Mucosa of descending colon (tissue), 3 donors: ENCODE results near the gene EVI5. TPM values are rescaled to one million over a fixed set of nuclear protein-coding genes. Genes with fewer than 3 reads are reported as not detected.

ENCODE experiments used
- ATAC-seq: fragments of 200-7000 bp; cut with Tn5 transposase; one replicate; pipeline ENCODE4 v1.9.1; 2020; ENCODE audit warnings: mild to moderate bottlenecking, moderate library complexity
- DNase-seq, 3 donors: peaks; one replicate each; pipeline ENCODE4 v3.0.0-alpha.2; 2020
- H3K36me3 ChIP-seq: fragments of 200-600 bp; one replicate; pipeline ENCODE4 v1.8.0; 2021; ENCODE audit warnings: low read depth, mild to moderate bottlenecking
- H3K4me1 ChIP-seq: fragments of 200-600 bp; one replicate; pipeline ENCODE4 v1.8.0; 2021; ENCODE audit warnings: low read depth, mild to moderate bottlenecking
- H3K4me3 ChIP-seq: fragments of 200-600 bp; one replicate; pipeline ENCODE4 v1.8.0; 2021; ENCODE audit warnings: mild to moderate bottlenecking
- H3K9me3 ChIP-seq: fragments of 200-600 bp; one replicate; pipeline ENCODE4 v1.8.0; 2021; ENCODE audit warnings: mild to moderate bottlenecking
- intact Hi-C, 2 donors: fragments of 100-400 bp; cut with DNase I in 1 of 2; cut with micrococcal nuclease in 1 of 2; formaldehyde crosslinking; loops; one replicate each; pipeline versions ENCODE4 v1.11.0 to v1.11.1; 2022; cut with DNase I, micrococcal nuclease
- total RNA-seq, 3 donors: library from RNA; stranded (reverse); fragmentation: NEBNext Ultra II Directional in 2 of 3; extraction: Animal tissue kit (Norgen Biotek cat#: 25700) in 2 of 3; gene quantifications; one replicate each; pipeline versions ENCODE4 v1.2.1 to v1.2.4, GENCODE V29; 2021 to 2023
- TF ChIP-seq, protein P1 (sequence below): fragments of 200-600 bp; IDR thresholded peaks from one replicate; pipeline ENCODE4 v1.8.0; 2022; ENCODE audit warnings: antibody characterized with exemption, mild to moderate bottlenecking
- donor health status: DM: no; HTN: no; CAD: no; lungs with moderate emphysema.
- donor health status: DM: no; HTN: no; CAD: no.
- donor health status: DM: no; HTN: yes; CAD: no.

EVI5 gene
- total RNA-seq, 3 donors from 2014 or later: 32.3 to 52.4 (median 33.5) TPM

DNA sequence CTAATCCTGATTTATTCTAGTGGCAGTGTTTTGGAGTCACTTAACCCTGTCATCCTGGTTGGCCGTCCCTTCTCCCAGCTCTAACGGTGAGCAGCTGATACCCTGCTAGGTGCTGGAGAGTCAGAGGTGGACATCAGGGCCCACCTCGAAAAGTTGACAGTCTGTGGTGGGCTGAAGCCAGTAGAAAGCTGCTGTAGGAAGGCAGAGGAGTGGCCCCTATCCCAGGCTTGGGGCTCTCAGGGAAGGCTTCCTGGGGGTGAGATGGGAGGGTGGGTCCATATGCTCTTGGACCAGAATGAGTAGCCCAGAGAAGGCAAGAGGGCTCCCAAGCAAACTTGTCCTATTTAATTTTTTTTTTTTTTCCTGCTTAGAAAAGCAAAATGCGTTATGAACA, 46.5 kb upstream of the EVI5 start:
- Histone ChIP-seq H3K4me1 (peaks cover 23% of the 10 kb centered on the region), H3K9me3 (no peaks in the 10 kb centered on the region), H3K36me3 (no peaks in the 10 kb centered on the region), H3K4me3 (no peak overlapping the region)
- ATAC-seq (no peak), DNase-seq (no peak)
- TF ChIP-seq, protein P1, sequence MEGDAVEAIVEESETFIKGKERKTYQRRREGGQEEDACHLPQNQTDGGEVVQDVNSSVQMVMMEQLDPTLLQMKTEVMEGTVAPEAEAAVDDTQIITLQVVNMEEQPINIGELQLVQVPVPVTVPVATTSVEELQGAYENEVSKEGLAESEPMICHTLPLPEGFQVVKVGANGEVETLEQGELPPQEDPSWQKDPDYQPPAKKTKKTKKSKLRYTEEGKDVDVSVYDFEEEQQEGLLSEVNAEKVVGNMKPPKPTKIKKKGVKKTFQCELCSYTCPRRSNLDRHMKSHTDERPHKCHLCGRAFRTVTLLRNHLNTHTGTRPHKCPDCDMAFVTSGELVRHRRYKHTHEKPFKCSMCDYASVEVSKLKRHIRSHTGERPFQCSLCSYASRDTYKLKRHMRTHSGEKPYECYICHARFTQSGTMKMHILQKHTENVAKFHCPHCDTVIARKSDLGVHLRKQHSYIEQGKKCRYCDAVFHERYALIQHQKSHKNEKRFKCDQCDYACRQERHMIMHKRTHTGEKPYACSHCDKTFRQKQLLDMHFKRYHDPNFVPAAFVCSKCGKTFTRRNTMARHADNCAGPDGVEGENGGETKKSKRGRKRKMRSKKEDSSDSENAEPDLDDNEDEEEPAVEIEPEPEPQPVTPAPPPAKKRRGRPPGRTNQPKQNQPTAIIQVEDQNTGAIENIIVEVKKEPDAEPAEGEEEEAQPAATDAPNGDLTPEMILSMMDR: no peak
- intact Hi-C loops: no loop called here

DNA sequence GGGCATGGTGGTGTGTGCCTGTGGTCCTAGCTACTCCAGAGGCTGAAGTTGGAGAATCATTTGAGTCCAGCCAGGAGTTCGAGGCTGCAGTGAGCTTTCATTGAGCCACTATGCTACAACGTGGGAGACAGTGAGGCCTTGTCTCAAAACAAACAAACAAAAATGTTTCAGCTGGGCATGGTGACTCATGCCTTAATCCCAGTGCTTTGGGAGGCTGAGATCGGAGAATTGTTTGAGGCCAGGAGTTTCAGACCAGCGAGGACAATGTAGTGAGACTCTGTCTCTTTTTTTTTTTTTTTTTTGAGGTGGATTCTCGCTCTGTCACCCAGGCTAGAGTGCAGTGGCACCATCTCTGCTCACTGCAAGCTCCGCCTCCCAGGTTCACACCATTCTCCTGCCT, 41.9 kb upstream of the EVI5 start:
- H3K9me3 ChIP-seq: no peaks in the 10 kb centered on the region
- no peaks in the 10 kb centered on the region for H3K4me1 ChIP-seq
- H3K4me3 ChIP-seq: no peak overlapping the region
- H3K36me3 ChIP-seq: no peaks in the 10 kb centered on the region
- intact Hi-C loops: no loop called here
- no peak for ATAC-seq
- TF ChIP-seq, protein P1: no peak
- no peak for DNase-seq

DNA sequence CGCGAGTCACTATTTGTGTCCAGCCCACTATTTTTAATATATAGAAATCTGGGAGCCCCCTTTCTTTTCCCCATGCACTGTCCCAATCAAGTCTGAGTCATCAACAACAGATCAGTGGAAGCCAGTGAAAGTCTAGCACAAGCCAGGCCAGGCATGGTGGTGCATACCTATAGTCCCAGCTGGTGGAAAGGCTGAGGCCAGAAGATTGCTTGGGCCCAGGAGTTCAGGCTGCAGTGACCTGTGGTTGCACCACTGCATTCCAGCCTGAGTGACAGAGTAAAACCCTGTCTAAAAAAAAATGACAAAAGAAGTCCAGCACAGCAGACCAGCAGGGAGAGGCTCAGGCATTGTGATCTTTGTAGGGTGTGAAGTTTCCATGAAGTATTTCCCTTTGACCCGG, 38.0 kb upstream of the EVI5 start:
- ATAC-seq (no peak), DNase-seq (no peak)
- Histone ChIP-seq H3K4me3 (no peak overlapping the region), H3K4me1 (peaks cover 7% of the 10 kb centered on the region), H3K36me3 (no peaks in the 10 kb centered on the region), H3K9me3 (no peaks in the 10 kb centered on the region)
- TF ChIP-seq, protein P1: no peak
- intact Hi-C loops: no loop called here

DNA sequence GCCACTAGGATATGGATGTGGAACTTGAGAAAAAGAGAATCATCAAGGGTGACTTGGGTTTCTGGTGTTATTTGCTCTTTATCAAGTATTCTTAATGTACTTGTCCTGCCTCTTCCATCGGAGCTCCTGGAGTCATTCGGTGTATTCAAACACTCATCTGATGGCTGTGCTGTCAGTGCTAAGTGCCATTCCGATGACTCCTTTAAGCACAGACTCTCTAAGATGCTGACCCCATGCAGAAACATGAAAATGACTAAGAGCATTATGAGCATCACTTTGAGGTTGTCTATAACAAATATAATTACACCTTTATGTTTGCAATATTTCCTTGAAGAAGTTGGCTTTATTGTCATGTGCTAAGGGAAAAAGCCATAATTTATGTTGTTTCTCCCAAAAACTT, 35.6 kb upstream of the EVI5 start:
- Histone ChIP-seq H3K9me3 (no peaks in the 10 kb centered on the region), H3K4me3 (no peak overlapping the region), H3K36me3 (no peaks in the 10 kb centered on the region), H3K4me1 (peaks cover 10% of the 10 kb centered on the region)
- no peak for ATAC-seq
- DNase-seq: no peak
- TF ChIP-seq, protein P1: no peak
- intact Hi-C loops: no loop called here

DNA sequence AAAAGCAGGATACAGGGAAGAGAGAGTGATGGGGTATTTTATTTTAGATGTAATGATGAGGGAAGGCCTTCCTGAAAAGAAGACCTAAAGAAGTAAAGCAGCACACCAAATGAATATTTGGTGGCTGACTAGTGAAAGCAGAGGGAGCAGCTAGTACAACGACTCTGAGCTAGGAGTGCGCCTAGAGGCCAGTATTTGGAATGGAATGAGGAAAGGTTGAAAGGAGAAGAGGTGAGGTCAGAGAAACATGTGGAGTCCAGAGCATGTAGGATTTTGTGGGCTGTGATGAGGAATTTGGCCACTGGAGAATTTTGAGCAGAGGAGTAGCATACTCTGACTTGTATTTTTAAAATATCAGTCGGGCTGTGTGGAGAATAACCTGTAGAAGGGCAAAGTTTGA, 35.1 kb upstream of the EVI5 start:
- no peaks in the 10 kb centered on the region for H3K9me3 ChIP-seq
- TF ChIP-seq, protein P1: no peak
- intact Hi-C loops: no loop called here
- DNase-seq (no peak), ATAC-seq (no peak)
- H3K36me3 ChIP-seq: no peaks in the 10 kb centered on the region
- H3K4me3 ChIP-seq: no peak overlapping the region
- H3K4me1 ChIP-seq: peaks cover 10% of the 10 kb centered on the region
